ENCODE measurements around the gene GAPDH.

- TF ChIP-seq CTCF (IDR thresholded peaks at IDR 0.05), result no peak
- no peak for TF ChIP-seq POLR2A (IDR thresholded peaks at IDR 0.05)
Observed at GRCh38 chr12:6582959-6583358, 48.6 kb downstream of the GAPDH start.

Data from uterus (tissue), 2 donors.